Measurements from ENCODE around the gene CCNA2. TPM values are rescaled to one million over a fixed set of nuclear protein-coding genes. Genes with fewer than 3 reads are reported as not detected.

CCNA2 gene
- total RNA-seq, 1 experiment from 2014 or later: 209 TPM

GRCh38 chr4:121784401-121784800, 39.3 kb downstream of the CCNA2 start:
- no peak for DNase-seq (ENCODE audit: low spot score)
- in situ Hi-C loops (cut with HindIII; ENCODE audit: low sequenced_read_pairs): no loop called here

DNA sequence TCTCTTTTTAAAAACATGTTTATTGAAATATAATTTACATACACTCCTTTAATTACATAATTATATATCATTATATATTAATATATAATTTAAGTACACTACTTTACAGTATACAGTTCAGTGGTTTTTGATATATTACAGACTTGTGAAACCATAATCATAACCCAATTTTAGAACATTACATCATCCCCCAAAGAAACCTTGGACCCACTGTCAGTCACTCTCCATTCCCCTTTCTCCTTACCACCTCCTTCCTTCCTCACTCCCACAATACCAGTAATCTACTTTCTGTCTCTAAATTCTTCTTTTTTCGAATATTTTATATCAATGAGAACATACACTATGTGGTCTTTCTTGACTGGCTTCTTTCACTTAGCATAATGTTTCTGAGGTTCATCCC, 40.5 kb downstream of the CCNA2 start:
- in situ Hi-C loops (cut with HindIII; ENCODE audit: low sequenced_read_pairs): no loop called here

GRCh38 chr4:121778991-121779628, 44.6 kb downstream of the CCNA2 start:
- DNase-seq (ENCODE audit: low spot score): no peak
- in situ Hi-C loops (cut with HindIII; ENCODE audit: low sequenced_read_pairs): no loop called here

More for the DNA sequence above, 40.5 kb downstream of the CCNA2 start:
- no peak for DNase-seq (ENCODE audit: low spot score)

- in situ Hi-C loops (cut with HindIII; ENCODE audit: low sequenced_read_pairs): no loop called here
- DNase-seq (ENCODE audit: low spot score): no peak
These were observed 46.1 kb downstream of the CCNA2 start for GRCh38 chr4:121777625-121778024.

DNA sequence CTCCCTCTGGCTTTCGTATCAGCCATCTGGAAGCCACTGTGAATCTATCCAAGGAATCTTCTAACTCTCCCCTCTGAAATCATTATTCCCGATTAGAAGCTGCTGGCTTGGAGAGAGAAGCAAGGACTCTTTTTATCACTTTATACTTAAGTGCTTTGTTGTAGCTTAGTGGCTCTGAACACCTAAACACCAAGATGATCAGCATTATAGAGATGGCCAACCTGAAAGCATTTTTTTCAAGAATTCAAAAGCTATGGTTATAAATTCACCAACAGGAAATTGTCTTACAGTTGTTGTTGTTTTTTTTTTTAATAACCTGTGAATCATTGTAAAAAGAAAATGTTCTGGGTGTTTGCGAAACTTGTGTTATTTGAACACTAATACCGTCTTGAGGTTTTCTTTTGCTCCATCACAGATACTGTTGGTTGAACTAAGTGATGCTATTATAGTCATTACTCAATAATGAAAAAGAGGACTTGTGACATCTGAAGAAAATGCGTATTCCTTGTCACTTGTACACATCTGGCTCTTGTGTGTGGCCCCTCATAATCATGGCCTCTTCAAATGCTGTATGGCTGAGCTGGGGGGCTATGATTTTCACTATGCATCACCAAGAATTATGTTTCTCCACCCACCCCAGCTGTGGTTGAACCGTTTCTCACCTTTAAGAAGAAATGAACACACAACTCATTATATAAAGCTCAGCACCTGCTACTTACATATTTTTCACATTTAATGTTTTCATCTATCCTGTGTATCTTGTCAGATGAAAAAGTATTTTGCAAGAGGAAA, 46.9 kb downstream of the CCNA2 start:
- no peak for DNase-seq (ENCODE audit: low spot score)
- in situ Hi-C loops (cut with HindIII; ENCODE audit: low sequenced_read_pairs): no loop called here

DNA sequence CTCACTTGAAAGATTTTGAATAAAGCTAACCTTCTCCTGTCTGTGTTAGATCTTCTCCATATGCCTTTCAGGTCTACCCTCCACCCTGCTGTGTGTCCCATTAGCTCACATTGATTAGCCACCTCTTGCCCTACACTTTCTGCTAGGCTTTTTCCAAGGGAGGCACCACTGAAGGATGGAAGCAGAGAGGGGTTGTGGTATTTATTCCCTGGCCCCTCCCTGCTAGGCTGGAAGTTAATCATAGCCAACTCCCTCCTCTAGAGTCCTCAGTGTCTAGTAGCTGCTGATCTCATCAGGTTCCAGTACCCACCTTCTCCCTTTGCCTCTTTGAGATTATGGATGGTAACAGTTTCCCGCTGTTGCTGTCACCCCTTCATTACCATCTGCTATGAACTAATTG, 49.8 kb downstream of the CCNA2 start:
- in situ Hi-C loops (cut with HindIII; ENCODE audit: low sequenced_read_pairs): no loop called here
- no peak for DNase-seq (ENCODE audit: low spot score)

DNA sequence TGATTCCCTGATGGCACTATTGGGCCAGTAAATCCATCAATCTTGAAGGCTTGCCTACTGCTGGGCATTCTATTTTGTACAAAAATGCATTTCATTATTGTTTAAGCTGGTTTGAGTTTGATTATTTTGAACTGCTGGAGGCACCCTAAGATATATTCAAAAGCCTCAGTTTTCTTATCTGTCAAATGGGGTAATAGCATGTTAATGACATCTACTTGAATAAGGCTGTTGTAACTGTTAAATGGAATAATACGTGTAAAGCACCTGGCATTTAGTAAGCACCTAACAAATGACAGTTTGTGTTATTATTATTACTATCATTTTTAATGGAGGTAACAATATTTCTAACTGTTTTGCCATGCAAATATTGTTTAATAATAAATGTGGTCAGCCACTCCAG, 51.8 kb downstream of the CCNA2 start:
- no peak for DNase-seq (ENCODE audit: low spot score)
- in situ Hi-C loops (cut with HindIII; ENCODE audit: low sequenced_read_pairs): no loop called here

- in situ Hi-C loops (cut with HindIII; ENCODE audit: low sequenced_read_pairs): no loop called here
These were observed 54.3 kb downstream of the CCNA2 start for GRCh38 chr4:121769341-121769740.

DNA sequence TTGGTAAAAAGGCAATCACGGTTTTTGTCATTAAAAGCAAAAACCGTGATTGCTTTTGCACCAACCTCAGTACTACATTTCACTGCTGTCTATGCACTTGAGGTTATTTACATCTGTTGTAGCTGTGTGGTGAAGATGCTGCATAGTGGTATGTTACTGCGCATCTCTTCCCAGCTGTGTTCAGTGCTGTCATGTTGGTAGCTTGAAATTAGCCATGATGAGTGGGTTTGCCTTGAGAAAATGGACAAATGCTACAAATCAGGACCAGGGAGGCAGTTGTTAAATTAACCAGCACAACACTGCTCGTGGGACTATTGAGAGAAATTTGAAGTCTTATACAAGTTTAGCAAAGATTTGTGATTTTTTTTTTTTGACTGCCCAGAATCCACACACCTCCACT, 56.5 kb downstream of the CCNA2 start:
- in situ Hi-C loops (cut with HindIII; ENCODE audit: low sequenced_read_pairs): no loop called here
- DNase-seq (ENCODE audit: low spot score): no peak

More at GRCh38 chr4:121769341-121769740, 54.3 kb downstream of the CCNA2 start:
- no peak for DNase-seq (ENCODE audit: low spot score)

Other genes starting within 250 kb of the CCNA2 start
- 153 and 171 TPM in 2 replicates for gene ANXA5, start 126.9 kb downstream of the CCNA2 start, total RNA-seq (2014; rRNA removed; shearing (Covaris generic))
- gene SMIM43, start 58.7 kb downstream of the CCNA2 start, total RNA-seq (2014; rRNA removed; shearing (Covaris generic)): not detected in 2 replicates
- 52.7 and 87.3 TPM in 2 replicates for gene EXOSC9, start 22.6 kb downstream of the CCNA2 start, total RNA-seq (2014; rRNA removed; shearing (Covaris generic))
- 13.7 and 18.5 TPM in 2 replicates for gene BBS7, start 46.6 kb upstream of the CCNA2 start, total RNA-seq (2014; rRNA removed; shearing (Covaris generic))
- gene TRPC3, start 128.2 kb upstream of the CCNA2 start, total RNA-seq (2014; rRNA removed; shearing (Covaris generic)): not detected in 2 replicates